GM18502 (cell line): ENCODE measurements around the gene NPY5R.

Source experiments
- ATAC-seq: cut with Tn5 transposase; IDR thresholded peaks from one replicate; pipeline ENCODE4 v1.9.1; 2021; ENCODE audit warnings: mild to moderate bottlenecking; ENCODE audit not compliant: unreplicated experiment, poor library complexity

The NPY5R gene

DNA sequence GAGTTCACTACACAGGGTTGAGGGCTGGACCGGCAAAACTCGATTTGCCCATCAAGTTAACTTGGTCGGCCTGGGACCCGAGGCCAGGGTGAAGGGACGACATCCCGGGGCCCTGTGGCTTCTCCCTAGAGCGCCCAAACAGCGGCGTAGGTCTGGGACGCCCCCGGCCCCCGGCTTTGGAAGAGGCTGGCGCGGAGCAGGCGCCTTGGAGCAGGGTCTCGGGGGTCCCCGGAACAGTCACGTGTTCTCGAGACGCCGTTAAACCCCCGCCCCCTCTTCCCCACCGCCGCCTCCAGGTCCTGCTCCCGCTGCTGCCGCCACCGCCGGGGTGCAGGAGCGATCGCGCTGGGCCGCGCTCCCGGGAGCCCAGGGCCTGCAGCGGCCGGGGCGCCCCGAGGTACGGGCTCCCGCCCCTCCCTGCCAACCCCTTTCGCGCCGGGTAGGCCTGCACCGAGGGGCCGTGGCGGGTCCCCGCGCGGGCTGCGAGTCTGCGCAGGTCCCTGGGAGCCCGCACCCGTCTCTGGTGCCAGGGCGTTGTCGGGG, at the start of gene NPY5R:
TSS of gene NPY5R (plus strand) at position 289 of the 543 bp plus-strand sequence. CDS start 6,382 bp downstream, outside the sequence.
- no peak for ATAC-seq

- no peak for ATAC-seq
Measured at GRCh38 chr4:163295138-163295537, 48.6 kb upstream of the NPY5R start.

- no peak for ATAC-seq
Measured at GRCh38 chr4:163300445-163300844, 43.2 kb upstream of the NPY5R start.

GRCh38 chr4:163303069-163303468, 40.6 kb upstream of the NPY5R start:
- no peak for ATAC-seq

DNA sequence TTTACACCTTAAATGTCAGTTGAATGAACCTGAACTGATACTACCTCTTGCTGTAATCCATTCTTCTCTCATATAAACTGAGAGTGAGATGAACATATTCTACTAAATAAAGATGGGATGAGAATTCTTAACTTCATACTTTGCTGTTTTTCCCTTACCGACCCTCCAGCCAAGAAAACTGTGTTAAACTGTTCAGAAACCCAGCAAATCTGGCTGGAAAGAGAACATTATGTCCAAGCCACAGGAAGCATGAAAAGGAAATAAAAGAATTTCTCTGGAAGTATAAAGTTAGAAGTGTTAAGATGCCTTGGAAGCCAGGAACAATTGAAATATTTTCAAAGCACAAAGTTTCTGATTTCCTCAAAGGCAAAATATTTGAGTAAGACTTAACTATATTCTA, 34.2 kb upstream of the NPY5R start:
- ATAC-seq: no peak

- no peak for ATAC-seq
Measured at GRCh38 chr4:163317110-163317509, 26.6 kb upstream of the NPY5R start.

- no peak for ATAC-seq
Measured at GRCh38 chr4:163330916-163331628, 12.6 kb upstream of the NPY5R start.

DNA sequence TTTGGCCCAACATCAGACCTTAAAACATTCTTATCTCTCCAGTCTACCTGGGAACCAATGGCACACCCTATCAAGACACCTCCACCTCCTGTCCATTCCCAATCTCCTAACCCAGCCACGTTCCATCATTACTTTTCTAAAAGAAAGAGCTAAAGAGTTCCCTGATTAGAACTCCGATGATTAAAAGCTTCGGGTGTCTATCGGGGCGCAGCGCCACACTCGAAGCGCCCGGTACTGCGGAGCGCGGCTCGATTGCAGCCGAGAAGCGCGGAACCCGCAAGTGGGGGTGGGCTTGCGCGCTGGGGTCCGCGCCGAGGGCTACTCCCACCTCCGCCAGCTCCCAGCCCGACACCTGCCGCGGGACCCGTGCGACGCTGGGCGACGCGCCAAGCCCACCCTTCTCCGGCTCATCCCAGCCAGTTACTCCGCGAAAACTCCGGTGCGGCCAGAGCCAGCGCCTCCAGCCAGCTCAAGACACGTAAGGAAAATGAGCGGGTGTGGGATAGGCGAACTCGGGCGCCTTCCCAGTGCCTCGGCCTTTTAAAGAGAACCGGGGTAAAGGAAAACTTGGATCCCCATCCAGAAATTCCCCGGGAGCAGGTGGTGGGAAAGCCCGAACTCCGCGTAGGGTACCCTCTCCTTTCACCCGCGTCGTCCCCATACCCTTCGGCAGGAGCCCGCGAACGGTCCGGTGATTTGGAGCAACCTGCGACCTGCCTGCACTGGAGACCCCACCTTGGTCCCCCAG, 11.9 kb upstream of the NPY5R start:
- ATAC-seq: no peak

- peak; percentile 89 for ATAC-seq
Measured at GRCh38 chr4:163332526-163333406, 10.9 kb upstream of the NPY5R start, which contains the start of gene NPY1R. TSS of gene NPY1R (minus strand) at chr4:163332596. CDS start at chr4:163326554, 6,042 bp downstream.

GRCh38 chr4:163335384-163335783, 8.3 kb upstream of the NPY5R start:
- ATAC-seq: no peak

GRCh38 chr4:163344147-163345125, 744 bp downstream of the NPY5R start:
- ATAC-seq: no peak

- no peak for ATAC-seq
Measured at GRCh38 chr4:163350672-163351071, 7.0 kb downstream of the NPY5R start.

- ATAC-seq: no peak
Measured at GRCh38 chr4:163353054-163353453, 9.4 kb downstream of the NPY5R start.

GRCh38 chr4:163356104-163356503, 12.4 kb downstream of the NPY5R start:
- ATAC-seq: no peak

DNA sequence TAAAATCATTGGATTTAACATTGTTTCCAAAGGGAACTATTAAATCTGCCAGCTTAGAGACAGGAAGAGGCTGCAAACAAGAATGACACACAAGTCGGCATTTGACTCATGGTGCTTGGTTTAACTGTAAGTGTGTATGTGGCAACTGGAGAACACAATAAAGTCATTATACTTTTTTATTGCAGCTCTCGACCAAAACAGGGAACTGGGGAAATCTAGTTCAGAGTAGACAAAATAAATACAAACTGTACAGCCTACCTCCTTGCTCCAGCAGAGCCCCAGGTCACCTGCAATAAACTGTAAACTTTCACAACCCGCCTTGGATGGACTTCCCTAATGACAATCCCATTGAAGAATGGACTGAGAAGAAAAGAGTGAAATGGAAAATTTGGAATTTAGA, 24.0 kb downstream of the NPY5R start:
- no peak for ATAC-seq

GRCh38 chr4:163372029-163372428, 28.3 kb downstream of the NPY5R start:
- no peak for ATAC-seq

- ATAC-seq: no peak
Measured at GRCh38 chr4:163378661-163379060, 35.0 kb downstream of the NPY5R start.

DNA sequence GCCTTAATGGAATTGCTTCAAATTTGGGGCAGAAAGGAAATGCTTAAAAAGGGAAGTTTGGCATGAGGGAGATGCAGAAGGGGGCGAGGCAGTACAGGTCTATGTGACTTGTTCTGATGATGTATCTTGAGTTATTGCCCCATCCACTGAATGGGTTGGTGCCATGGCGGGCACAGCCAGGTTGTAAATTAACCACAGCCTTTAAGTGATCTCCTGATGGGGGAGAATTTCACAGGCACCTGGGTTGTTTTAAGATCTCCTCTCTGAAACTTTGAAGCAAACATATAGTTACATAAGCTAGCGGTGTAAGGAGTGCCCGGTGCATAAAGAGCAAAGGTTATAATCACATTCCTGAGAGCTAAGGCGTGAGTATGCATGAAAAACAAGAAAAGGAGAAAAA, 37.0 kb downstream of the NPY5R start:
- no peak for ATAC-seq

GRCh38 chr4:163382178-163382869, 38.6 kb downstream of the NPY5R start:
- ATAC-seq: no peak
